ENCODE measurements around the gene FCRLB. TPM values are rescaled to one million over a fixed set of nuclear protein-coding genes. Genes with fewer than 3 reads are reported as not detected.
A peak's percentile ranks its signal among the peaks of the same experiment; 100 is the strongest.
"Not testable (repeated sequence)": the region's sequence is repeated elsewhere in the genome, so short reads cannot be mapped to it uniquely, and the experiment has no call there.

FCRLB gene
- polyA plus RNA-seq (ENCODE audit: insufficient read length in 4 of 4) = 1 to 10 TPM; 4.0 to 6.3 (median 5.2) TPM

GRCh38 chr1:161720956-161721737 is at the start of gene FCRLB:
Gene FCRLB (plus strand): TSS chr1:161721544. CDS start chr1:161722673, 1,129 bp downstream.
- DNase-seq (ENCODE audit: low read depth in 4 of 4, low spot score in 2 of 4) = no peak

GRCh38 chr1:161673437-161673836 is 47.9 kb upstream of the FCRLB start:
- not testable (repeated sequence) for DNase-seq (ENCODE audit: low read depth in 4 of 4, low spot score in 2 of 4)

- DNase-seq (ENCODE audit: low read depth in 4 of 4, low spot score in 2 of 4) = not testable (repeated sequence)
Observed at GRCh38 chr1:161674447-161674846, 46.9 kb upstream of the FCRLB start.

DNA sequence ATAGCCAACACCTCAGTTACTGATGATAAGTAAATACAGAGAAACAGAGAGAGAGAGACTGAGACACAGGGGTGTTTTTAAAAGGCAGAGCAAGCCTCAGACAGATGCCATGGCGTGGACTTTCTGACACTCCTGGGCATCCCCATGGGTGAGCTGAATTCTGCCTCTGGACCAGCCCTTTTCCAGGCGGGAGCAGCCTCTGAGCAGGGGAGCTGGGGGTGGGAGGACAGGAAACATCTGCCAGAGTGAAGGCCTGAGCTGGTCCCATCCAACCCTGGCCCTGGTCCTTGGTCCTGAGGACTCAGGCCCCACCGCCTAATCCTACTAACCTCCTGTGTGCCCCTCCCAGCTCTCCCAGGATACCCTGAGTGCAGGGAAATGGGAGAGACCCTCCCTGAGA is 46.4 kb upstream of the FCRLB start:
- not testable (repeated sequence) for DNase-seq (ENCODE audit: low read depth in 4 of 4, low spot score in 2 of 4)

DNA sequence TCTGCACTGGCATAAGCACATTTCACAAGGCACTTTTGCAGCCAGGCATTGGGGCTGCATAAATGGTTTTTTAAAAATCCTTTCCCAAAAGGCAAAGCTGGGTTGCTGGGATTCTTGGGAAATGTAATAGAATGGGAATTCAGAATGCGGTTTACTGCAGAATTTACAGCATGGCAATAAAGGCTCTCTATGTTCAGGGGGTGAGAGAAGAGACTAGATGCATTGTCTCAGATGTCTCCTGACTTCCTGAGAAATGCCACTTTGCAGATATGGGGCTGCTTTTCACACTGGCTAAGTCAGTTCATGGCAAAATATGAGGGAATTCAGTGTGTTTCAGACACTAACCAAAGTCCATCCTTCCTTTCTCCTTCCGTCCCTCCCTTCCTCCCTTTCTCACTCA is 44.9 kb upstream of the FCRLB start:
- no peak for DNase-seq (ENCODE audit: low read depth in 4 of 4, low spot score in 2 of 4)

DNA sequence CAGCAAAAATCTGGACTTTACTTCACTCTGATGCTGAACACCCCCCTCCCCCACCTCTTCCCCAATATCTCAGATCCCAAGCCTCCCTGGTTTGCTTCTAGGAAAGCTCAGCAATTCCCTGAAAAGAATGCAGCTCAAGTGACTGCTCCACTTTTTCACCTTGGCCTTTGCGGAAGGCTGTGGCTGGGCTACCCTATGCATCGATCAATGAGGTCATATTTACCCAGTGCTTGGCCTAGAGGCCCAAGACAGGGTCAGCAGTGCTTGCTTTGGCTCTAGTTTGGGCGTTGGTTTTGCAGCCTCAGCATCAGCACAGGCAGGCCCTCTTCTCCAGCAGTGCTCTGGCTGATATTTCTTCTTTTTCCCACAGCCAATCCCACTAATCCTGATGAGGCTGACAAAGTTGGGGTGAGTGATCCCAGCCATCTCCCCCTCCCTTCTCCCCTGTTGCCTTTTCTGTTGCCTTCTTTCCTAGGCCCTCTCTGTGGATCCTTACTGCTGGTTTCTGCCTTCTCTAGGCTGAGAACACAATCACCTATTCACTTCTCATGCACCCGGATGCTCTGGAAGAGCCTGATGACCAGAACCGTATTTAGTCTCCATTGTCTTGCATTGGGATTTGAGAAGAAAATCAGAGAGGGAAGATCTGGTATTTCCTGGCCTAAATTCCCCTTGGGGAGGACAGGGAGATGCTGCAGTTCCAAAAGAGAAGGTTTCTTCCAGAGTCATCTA is 44.2 kb upstream of the FCRLB start:
- DNase-seq (ENCODE audit: low read depth in 4 of 4, low spot score in 2 of 4) = no peak

- no peak for DNase-seq (ENCODE audit: low read depth in 4 of 4, low spot score in 2 of 4)
Observed at GRCh38 chr1:161678500-161678899, 42.8 kb upstream of the FCRLB start.

DNA sequence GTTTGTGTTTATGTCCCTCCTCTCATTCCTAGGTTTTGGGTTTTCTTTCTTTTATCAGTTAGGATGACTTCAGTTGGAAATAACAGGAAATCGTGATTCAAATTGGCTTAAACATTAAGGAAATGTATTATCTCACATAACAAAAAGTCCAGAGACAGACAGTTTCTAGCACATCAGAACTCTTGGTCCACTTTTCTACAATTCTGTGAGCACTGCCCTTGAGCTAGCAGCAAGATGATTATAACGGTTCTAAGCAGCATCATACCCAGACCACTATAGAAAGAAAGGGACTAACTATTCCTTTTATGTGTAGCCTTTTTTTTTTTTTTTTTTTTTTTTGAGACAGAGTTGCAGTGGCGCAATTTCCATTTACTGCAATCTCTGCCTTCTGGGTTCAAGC is 39.5 kb upstream of the FCRLB start:
- DNase-seq (ENCODE audit: low read depth in 4 of 4, low spot score in 2 of 4) = no peak

GRCh38 chr1:161688946-161689345 is 32.4 kb upstream of the FCRLB start:
- no peak for DNase-seq (ENCODE audit: low read depth in 4 of 4, low spot score in 2 of 4)

DNA sequence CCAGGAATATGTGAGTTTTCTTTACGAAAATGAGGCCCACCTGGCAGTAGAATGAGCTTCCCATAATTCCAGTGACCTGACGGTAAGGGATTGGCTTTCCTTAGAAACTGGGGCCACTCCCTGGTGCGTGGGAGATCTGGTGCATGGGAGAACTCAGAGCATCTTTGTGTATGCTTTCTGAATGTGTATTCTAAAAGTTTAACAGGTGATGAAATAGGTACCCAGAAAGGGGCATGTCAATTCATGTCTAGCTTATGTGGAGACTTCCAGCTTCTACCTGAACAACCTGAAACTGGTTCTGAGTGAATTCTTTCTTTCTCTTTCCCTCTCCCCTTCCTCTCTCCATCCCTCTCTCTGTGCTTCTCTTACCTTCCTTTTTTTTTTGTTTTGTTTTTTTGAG is 29.5 kb upstream of the FCRLB start:
- no peak for DNase-seq (ENCODE audit: low read depth in 4 of 4, low spot score in 2 of 4)

DNA sequence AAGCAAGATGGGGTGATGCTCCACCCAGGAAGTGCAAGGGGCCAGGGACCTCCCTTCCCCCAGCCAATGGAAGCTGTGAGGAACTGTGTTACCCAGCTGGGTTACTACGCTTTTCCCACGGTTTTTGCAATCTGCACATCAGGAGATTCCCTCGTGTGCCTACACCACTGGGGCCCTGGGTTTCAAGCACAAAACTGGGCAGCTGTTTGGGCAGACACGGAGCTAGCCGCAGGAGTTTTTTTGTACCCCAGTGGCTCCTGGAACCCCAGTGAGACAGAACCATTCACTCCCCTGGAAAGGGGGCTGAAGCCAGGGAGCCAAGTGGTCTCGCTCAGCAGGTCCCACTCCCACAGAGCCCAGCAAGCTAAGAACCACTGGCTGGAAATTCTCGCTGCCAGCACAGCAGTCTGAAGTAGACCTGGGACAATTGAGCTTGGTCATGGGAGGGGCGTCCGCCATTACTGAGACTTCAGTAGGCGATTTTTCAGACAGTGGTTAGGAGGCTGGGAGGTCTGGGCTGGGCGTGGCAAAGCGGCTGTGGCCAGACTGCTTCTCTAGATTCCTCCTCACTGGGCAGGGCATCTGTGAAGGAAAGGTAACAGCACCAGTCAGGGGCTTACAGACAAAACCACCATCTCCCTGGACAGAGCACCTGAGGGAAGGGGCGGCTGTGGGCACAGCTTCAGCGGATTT is 28.2 kb upstream of the FCRLB start:
- DNase-seq (ENCODE audit: low read depth in 4 of 4, low spot score in 2 of 4) = not testable (repeated sequence)

- not testable (repeated sequence) for DNase-seq (ENCODE audit: low read depth in 4 of 4, low spot score in 2 of 4)
Observed at GRCh38 chr1:161698302-161698701, 23.0 kb upstream of the FCRLB start.

GRCh38 chr1:161702250-161702649 is 19.1 kb upstream of the FCRLB start:
- DNase-seq (ENCODE audit: low read depth in 4 of 4, low spot score in 2 of 4) = peak in 1 of 4 donors; percentile 12

- DNase-seq (ENCODE audit: low read depth in 4 of 4, low spot score in 2 of 4) = no peak
Observed at GRCh38 chr1:161705537-161705936, 15.8 kb upstream of the FCRLB start.

GRCh38 chr1:161706113-161706481 is 15.2 kb upstream of the FCRLB start:
- no peak for DNase-seq (ENCODE audit: low read depth in 4 of 4, low spot score in 2 of 4)

- no peak for DNase-seq (ENCODE audit: low read depth in 4 of 4, low spot score in 2 of 4)
Observed at GRCh38 chr1:161706482-161707347, 14.6 kb upstream of the FCRLB start, which contains the start of gene FCRLA. Gene FCRLA (plus strand): TSS chr1:161707229. CDS start chr1:161707265, 36 bp downstream.

DNA sequence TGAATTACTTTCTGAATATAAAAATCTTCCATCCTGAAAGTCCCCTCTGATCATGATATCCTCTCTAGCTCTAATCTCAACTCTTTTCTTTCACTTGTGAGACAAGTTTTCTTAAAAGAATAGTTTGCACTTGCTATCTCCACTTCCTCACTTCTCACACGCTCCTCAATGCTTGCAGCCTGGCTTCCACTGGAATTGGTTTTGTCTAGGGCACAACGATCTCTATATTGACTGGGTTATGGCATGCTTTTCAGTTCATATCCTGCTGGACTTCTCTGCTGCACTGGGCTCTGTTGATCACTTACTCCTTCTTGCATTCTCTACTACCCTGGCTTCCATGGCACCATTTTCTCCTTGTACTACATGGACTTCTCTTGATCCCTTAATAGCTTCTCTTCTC is 13.8 kb upstream of the FCRLB start:
- no peak for DNase-seq (ENCODE audit: low read depth in 4 of 4, low spot score in 2 of 4)

DNA sequence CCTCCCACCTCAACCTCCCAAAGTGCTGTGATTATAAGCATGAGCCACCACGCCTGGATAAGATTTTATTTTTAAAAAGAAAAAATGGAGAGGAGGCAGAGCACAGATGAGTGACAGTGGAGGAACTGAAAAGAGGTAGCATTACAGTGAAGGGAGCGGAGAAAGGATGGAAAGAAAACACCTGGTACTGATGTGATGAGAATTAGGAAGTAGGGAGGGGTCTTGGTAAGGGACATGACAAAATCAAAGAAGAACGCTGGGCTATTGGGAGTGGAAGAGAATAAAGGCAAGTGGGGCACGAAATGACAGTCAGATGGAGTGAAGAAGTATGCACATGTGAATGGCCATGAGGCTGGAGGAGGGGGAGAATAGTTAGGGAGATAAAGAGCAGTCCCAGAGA is 12.0 kb upstream of the FCRLB start:
- DNase-seq (ENCODE audit: low read depth in 4 of 4, low spot score in 2 of 4) = no peak

DNA sequence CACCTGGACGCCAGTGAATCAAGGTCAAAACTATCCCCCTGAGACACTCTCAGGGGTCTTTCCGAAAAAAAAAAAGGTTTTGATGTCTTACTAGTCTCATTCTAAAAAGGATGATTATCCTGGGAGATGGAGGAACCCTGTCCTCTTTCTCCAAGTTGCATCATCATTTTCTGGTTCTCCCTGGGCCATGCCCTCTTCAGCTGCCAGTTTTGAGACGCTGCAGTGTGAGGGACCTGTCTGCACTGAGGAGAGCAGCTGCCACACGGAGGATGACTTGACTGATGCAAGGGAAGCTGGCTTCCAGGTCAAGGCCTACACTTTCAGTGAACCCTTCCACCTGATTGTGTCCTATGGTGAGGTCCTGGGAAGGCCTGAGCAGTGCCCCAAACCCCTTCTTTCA is 10.8 kb upstream of the FCRLB start:
- DNase-seq (ENCODE audit: low read depth in 4 of 4, low spot score in 2 of 4) = no peak

DNA sequence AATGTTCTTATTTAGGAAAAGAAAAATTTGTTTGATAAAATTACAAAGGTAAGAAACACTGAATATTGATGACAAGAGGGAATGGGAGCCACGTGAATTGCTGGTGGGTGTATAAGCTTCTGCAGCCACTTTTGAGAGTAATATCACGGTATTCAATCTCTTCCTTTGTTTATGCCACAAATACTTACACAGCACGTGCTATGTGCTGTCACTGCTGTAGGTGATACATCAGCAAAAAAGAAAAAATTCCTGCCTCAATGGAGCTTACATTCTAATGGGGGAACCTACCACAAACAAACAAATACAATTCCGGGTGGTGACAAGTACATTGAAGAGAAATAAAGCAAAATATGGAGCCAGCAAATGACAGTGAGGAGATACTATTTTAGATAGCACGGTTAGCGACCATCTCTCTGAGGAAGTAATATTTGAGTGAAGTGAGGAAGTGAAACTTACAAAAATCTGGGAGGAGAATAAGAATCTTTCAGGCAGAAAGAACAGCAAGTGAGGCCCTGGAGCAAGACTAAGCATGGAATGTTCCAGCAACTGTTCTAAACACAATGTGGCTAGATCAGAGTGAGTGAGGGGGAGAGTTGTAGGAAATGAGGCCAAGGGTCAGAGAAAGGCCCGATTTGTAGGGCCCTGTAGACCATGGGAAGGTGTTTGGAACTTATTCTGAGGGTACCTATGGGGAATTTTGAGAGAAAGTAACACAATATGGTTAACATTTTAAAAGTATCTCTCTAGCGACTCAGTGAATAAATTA is 2.6 kb upstream of the FCRLB start:
- DNase-seq (ENCODE audit: low read depth in 4 of 4, low spot score in 2 of 4) = no peak

Measured in left renal cortex interstitium (tissue), 4 donors.